Keratinocyte (primary cell): ENCODE results near the gene RIPPLY2. TPM values are rescaled to one million over a fixed set of nuclear protein-coding genes. Genes with fewer than 3 reads are reported as not detected.
"Not testable (repeated sequence)": the region's sequence is repeated elsewhere in the genome, so short reads cannot be mapped to it uniquely, and the experiment has no call there.

Experiments
- DNase-seq: peaks from one replicate; pipeline ENCODE4 v3.0.0-alpha.2; 2011; ENCODE audit warnings: low read depth, missing footprints, low spot score
- FAIRE-seq: peaks from 2 replicates; lab custom pipeline; 2011; peaks lifted over from hg19 to GRCh38; lab: Jason Lieb, UNC
- H2AFZ ChIP-seq: 2 replicates; pipeline ENCODE4 v1.6.0; 2012; ENCODE audit warnings: low read length, control low read depth, inconsistent platforms; ENCODE audit not compliant: control insufficient read depth
- H3K27ac ChIP-seq: 2 replicates; pipeline ENCODE4 v1.5.1; 2011; ENCODE audit warnings: low read length; ENCODE audit not compliant: control insufficient read depth, insufficient read depth
- H3K27me3 ChIP-seq: 3 replicates; pipeline ENCODE4 v1.6.0; 2011; ENCODE audit warnings: low read length; ENCODE audit not compliant: control insufficient read depth, insufficient read depth; ENCODE audit errors: extremely low read depth
- H3K36me3 ChIP-seq, 2 experiments: 2 replicates in 1 of 2; 3 replicates in 1 of 2; pipeline ENCODE4 v1.5.1; 2011; ENCODE audit warnings: low read length in 2 of 2, mild to moderate bottlenecking in 1 of 2; ENCODE audit not compliant: control insufficient read depth in 2 of 2, insufficient read depth in 2 of 2; ENCODE audit errors: extremely low read depth in 1 of 2
- H3K4me1 ChIP-seq: 3 replicates; pipeline ENCODE4 v1.5.1; 2011; ENCODE audit warnings: low read length; ENCODE audit not compliant: control insufficient read depth, insufficient read depth; ENCODE audit errors: extremely low read depth
- H3K4me2 ChIP-seq: 3 replicates; pipeline ENCODE4 v1.6.0; 2011; ENCODE audit warnings: low read depth, low read length; ENCODE audit not compliant: control insufficient read depth, insufficient read depth; ENCODE audit errors: extremely low read depth
- H3K4me3 ChIP-seq, 3 experiments: fragments of 200-600 bp in 1 of 3; sonication (generic) in 1 of 3; 2 replicates in 2 of 3; 3 replicates in 1 of 3; pipeline ENCODE4 v1.5.1; 2011 to 2016; ENCODE audit warnings: low read length in 3 of 3, mild to moderate bottlenecking in 3 of 3, control low read depth in 2 of 3, inconsistent platforms in 1 of 3, low read depth in 1 of 3, mixed read lengths in 1 of 3, mixed run types in 1 of 3, moderate library complexity in 1 of 3; ENCODE audit not compliant: control insufficient read depth in 2 of 3, insufficient read depth in 2 of 3; ENCODE audit errors: extremely low read depth in 1 of 3
- H3K79me2 ChIP-seq: 2 replicates; pipeline ENCODE4 v1.6.0; 2012; ENCODE audit warnings: low read length; ENCODE audit not compliant: control insufficient read depth, insufficient read depth
- H3K9ac ChIP-seq: 3 replicates; pipeline ENCODE4 v1.6.0; 2011; ENCODE audit warnings: low read length; ENCODE audit not compliant: control insufficient read depth, insufficient read depth; ENCODE audit errors: extremely low read depth
- H3K9me1 ChIP-seq: 3 replicates; pipeline ENCODE4 v1.6.0; 2011; ENCODE audit warnings: low read length; ENCODE audit not compliant: control insufficient read depth, insufficient read depth; ENCODE audit errors: extremely low read depth
- H3K9me3 ChIP-seq: 2 replicates; pipeline ENCODE4 v1.5.1; 2012; ENCODE audit warnings: low read depth, low read length; ENCODE audit not compliant: control insufficient read depth
- H4K20me1 ChIP-seq: 3 replicates; pipeline ENCODE4 v1.6.0; 2011; ENCODE audit warnings: low read length; ENCODE audit not compliant: control insufficient read depth, insufficient read depth; ENCODE audit errors: extremely low read depth
- EZH2 ChIP-seq: IDR thresholded peaks from one replicate; pipeline ENCODE4 v1.6.1; 2012; ENCODE audit warnings: inconsistent platforms, mild to moderate bottlenecking, low read length, moderate library complexity
- dilution Hi-C: fragments of 300-500 bp; cut with MboI; formaldehyde crosslinking; loops from one replicate; pipeline ENCODE4 v1.7.0; 2020; ENCODE audit warnings: low sequenced_read_pairs; ENCODE audit not compliant: extremely low pct_ligation_motif_present
- polyA minus RNA-seq, 3 experiments: library from RNA; depleted of rRNA, polyadenylated mRNA; stranded (reverse); fragments of >200 nt; gene quantifications; 1 replicate in 1 of 3; 2 replicates in 1 of 3; 3 replicates in 1 of 3; pipeline ENCODE4 v1.2.3, GENCODE V29; 2011
- polyA plus RNA-seq, 5 experiments: library from polyadenylated mRNA; depleted of rRNA in 3 of 5; stranded (reverse) in 3 of 5; stranded (forward) in 1 of 5; unstranded in 1 of 5; fragments of >200 nt; gene quantifications; 1 replicate in 1 of 5; 2 replicates in 3 of 5; 3 replicates in 1 of 5; pipeline versions ENCODE4 v1.2.1 to v1.2.3, GENCODE V29; 2011 to 2012; ENCODE audit warnings: missing spikeins in 2 of 5, low read depth in 1 of 5, low replicate concordance in 1 of 5
- TF ChIP-seq, protein P1 (sequence below), 3 experiments: IDR thresholded peaks in 1 of 3; conservative IDR thresholded peaks in 1 of 3; optimal IDR thresholded peaks in 1 of 3; 2 replicates in 2 of 3; 3 replicates in 1 of 3; pipeline versions ENCODE3 to v1.5.1; 2011; ENCODE audit warnings: low read length in 3 of 3, mild to moderate bottlenecking in 3 of 3, moderate library complexity in 2 of 3, control low read depth in 1 of 3, inconsistent platforms in 1 of 3; ENCODE audit not compliant: insufficient read depth in 2 of 3; ENCODE audit errors: extremely low read depth in 1 of 3

Gene RIPPLY2
- polyA plus RNA-seq (0.37 to 0.76 TPM (median 0.60 TPM) in 3 replicates), polyA minus RNA-seq (not detected in 3 replicates)
- not detected for polyA plus RNA-seq (2011; ENCODE audit: low read depth)
- polyA plus RNA-seq (2011; cell fraction: cytosol; rRNA removed): 0.55 and 0.61 TPM in 2 replicates
- polyA plus RNA-seq (2011; cell fraction: nucleus; rRNA removed): 0.48 and 0.72 TPM in 2 replicates
- polyA plus RNA-seq (2012; ENCODE audit: low replicate concordance): 1.2 TPM in 1 of 2 replicates, not detected in the other
- polyA minus RNA-seq (2011; cell fraction: cytosol; rRNA and poly(A)+ RNA removed): not detected
- not detected in 2 replicates for polyA minus RNA-seq (2011; cell fraction: nucleus; rRNA and poly(A)+ RNA removed)

- Histone ChIP-seq H3K9ac (no peak within 1 kb of the TSS), H3K27me3 (peaks cover 18% of the 10 kb centered on the region), H3K27ac (no peak within 1 kb of the TSS), H3K4me1 (peaks cover 3% of the 10 kb centered on the region), H3K4me2 (peak within 1 kb of the TSS; percentile 82), H3K4me3 (peak within 1 kb of the TSS; percentile 27 to 65 (median 58)), H3K9me3 (no peaks in the 10 kb centered on the region), H3K36me3 (no peaks in the 10 kb centered on the region), H3K9me1 (no peaks in the 10 kb centered on the region), H2AFZ (peak within 1 kb of the TSS; percentile 80), H3K79me2 (no peaks in the 10 kb centered on the region), H4K20me1 (no peaks in the 10 kb centered on the region)
- FAIRE-seq: no peak
- dilution Hi-C loops: no loop called here
- TF ChIP-seq, protein P1, sequence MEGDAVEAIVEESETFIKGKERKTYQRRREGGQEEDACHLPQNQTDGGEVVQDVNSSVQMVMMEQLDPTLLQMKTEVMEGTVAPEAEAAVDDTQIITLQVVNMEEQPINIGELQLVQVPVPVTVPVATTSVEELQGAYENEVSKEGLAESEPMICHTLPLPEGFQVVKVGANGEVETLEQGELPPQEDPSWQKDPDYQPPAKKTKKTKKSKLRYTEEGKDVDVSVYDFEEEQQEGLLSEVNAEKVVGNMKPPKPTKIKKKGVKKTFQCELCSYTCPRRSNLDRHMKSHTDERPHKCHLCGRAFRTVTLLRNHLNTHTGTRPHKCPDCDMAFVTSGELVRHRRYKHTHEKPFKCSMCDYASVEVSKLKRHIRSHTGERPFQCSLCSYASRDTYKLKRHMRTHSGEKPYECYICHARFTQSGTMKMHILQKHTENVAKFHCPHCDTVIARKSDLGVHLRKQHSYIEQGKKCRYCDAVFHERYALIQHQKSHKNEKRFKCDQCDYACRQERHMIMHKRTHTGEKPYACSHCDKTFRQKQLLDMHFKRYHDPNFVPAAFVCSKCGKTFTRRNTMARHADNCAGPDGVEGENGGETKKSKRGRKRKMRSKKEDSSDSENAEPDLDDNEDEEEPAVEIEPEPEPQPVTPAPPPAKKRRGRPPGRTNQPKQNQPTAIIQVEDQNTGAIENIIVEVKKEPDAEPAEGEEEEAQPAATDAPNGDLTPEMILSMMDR (optimal IDR thresholded peaks at IDR 0.05 in 1 of 3, IDR thresholded peaks at IDR 0.05 in 1 of 3, conservative IDR thresholded peaks at IDR 0.05 in 1 of 3; ENCODE audit: extremely low read depth in 1 of 3, insufficient read depth in 2 of 3, low read length in 3 of 3): no peak
- peak; percentile 8 for TF ChIP-seq EZH2
- DNase-seq: no peak
Measured at GRCh38 chr6:83853178-83854000, at the start of gene RIPPLY2. TSS of gene RIPPLY2 (plus strand) at chr6:83853360. CDS start at chr6:83853417, 57 bp downstream.

GRCh38 chr6:83803492-83803891 lies 49.7 kb upstream of the RIPPLY2 start:
- H3K27ac ChIP-seq, H3K9me3 ChIP-seq, H4K20me1 ChIP-seq, H3K36me3 ChIP-seq, H3K4me2 ChIP-seq, H3K9ac ChIP-seq, H3K27me3 ChIP-seq, H2AFZ ChIP-seq, H3K4me3 ChIP-seq, H3K9me1 ChIP-seq, DNase-seq, dilution Hi-C loops, H3K79me2 ChIP-seq, H3K4me1 ChIP-seq, FAIRE-seq: not testable (repeated sequence)
